Measurements from ENCODE around the gene FAM216B. TPM values are rescaled to one million over a fixed set of nuclear protein-coding genes. Genes with fewer than 3 reads are reported as not detected.
A peak's percentile ranks its signal among the peaks of the same experiment; 100 is the strongest.
"Not testable (repeated sequence)": the region's sequence is repeated elsewhere in the genome, so short reads cannot be mapped to it uniquely, and the experiment has no call there.

FAM216B gene
- total RNA-seq, 1 experiment from 2014 or later = 0.03 TPM

DNA sequence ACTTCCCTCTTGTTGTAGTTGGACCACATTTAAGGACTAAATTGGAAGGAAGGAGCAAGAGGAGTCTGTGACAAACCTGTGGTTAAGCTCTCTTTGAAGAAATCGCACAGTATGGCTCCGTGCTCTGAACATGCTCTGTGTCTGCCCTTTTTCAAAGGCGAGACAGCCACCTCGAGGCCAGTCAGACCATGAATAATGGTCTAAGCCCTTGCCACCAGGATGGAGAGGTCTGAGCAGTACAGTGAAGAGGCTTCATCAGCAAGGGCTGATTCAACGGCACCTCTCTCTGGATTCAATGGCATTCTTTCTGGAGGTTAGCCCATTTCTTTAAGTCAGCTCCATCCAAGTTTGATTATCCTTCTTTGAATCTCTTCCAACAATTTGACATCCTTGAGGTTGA lies 30.9 kb downstream of the FAM216B start:
- peak; percentile 21 for DNase-seq (ENCODE audit: low read depth, low spot score)
- in situ Hi-C loops (cut with HindIII; ENCODE audit: low pct_unique_long_range_greater_than_20kb, low sequenced_read_pairs) = no loop called here

DNA sequence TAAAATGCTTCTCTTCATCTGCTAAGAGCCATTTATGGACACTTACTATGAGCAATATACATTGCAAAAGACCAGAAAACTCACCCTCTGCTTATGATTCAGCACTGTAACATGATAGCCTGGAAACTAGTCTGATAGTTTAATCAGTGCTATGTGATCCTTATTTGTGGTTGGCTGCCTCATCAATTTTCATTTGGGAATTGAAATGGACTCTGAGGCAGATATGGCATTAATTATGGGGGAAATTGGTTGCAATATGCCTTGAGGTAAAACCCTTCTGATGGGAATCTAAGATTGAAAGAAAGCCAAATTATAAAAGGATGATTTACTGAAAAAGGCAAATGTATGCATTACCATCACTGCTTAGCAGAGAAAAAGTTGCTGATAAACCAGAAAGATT lies 33.5 kb downstream of the FAM216B start:
- DNase-seq (ENCODE audit: low read depth, low spot score) = no peak
- in situ Hi-C loops (cut with HindIII; ENCODE audit: low pct_unique_long_range_greater_than_20kb, low sequenced_read_pairs) = no loop called here

DNA sequence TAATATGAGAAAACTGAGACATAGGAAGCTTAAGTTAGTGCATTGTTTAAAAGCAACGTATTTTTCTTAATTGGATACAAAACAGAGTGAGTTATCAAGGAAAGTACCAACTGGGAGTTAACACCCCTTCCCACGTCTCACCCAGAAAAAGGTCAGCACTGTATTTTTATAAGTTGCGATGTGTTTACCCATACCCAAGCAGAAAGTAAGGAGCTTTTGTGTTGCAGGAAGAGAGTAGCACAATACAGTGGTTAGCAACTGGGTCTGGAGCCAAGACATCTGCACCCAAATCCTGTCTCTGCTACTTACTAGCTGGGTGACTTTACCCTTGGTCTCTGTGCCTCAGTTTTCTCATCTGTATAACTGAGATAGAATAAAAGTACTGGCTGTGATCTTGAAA lies 34.3 kb downstream of the FAM216B start:
- no peak for DNase-seq (ENCODE audit: low read depth, low spot score)
- in situ Hi-C loops (cut with HindIII; ENCODE audit: low pct_unique_long_range_greater_than_20kb, low sequenced_read_pairs) = no loop called here

GRCh38 chr13:42816538-42816937 lies 35.2 kb downstream of the FAM216B start:
- DNase-seq (ENCODE audit: low read depth, low spot score) = no peak
- in situ Hi-C loops (cut with HindIII; ENCODE audit: low pct_unique_long_range_greater_than_20kb, low sequenced_read_pairs) = no loop called here

DNA sequence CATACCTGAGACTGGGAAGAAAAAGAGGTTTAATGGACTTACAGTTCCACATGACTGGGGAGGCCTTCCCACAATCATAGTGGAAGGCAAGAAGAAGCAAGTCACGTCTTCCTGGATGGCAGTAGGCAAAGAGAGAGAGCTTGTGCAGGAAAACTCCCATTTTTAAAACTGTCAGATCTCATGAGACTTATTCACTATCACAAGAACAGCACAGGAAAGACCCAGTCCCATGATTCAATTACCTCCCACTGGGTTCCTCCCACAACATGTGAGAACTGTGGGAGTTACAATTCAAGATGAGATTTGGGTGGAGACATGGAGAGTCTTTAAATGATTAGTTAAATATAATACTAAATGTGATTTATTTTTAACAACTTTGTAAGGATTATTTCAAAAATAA lies 38.3 kb downstream of the FAM216B start:
- DNase-seq (ENCODE audit: low read depth, low spot score) = peak; percentile 39
- in situ Hi-C loops (cut with HindIII; ENCODE audit: low pct_unique_long_range_greater_than_20kb, low sequenced_read_pairs) = not testable (repeated sequence)

DNA sequence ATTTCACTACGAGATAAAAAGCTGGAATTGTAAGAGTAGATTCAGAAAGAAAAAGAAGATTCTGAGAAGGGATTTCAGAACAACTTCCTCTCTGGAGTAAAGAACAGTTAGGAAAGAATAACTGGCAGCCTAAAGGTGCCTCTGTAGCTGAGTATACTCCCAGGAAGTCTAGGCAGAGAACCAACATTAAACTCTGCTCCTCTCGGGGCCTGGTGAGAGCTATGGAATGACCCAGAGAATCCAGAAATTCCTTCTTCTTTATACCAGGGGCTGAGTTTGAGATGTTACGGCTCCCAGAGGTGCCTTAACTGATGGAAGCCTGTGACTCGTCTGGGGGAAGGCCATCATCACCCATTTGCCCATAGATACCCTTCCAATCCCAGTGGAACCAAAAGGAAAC lies 39.1 kb downstream of the FAM216B start:
- DNase-seq (ENCODE audit: low read depth, low spot score) = no peak
- in situ Hi-C loops (cut with HindIII; ENCODE audit: low pct_unique_long_range_greater_than_20kb, low sequenced_read_pairs) = no loop called here

DNA sequence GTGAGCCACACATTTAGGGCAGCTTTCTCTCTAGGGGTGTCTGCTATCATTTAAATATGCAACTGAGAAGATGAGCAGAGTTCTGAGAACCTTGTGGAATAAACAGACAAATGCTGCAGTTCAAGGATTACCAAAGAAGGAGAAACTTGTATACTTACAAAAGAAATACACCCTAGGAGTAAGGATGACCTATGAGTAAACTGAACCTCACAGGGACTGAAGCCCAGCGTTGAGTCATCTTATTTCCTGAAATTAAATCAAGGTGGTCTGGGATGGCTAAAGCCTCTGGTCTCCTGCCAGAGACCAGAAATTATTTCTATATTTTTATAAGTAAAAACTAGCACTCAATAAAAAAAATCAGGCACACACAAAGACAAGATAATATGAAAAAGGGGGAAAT lies 40.1 kb downstream of the FAM216B start:
- in situ Hi-C loops (cut with HindIII; ENCODE audit: low pct_unique_long_range_greater_than_20kb, low sequenced_read_pairs) = no loop called here
- DNase-seq (ENCODE audit: low read depth, low spot score) = no peak

DNA sequence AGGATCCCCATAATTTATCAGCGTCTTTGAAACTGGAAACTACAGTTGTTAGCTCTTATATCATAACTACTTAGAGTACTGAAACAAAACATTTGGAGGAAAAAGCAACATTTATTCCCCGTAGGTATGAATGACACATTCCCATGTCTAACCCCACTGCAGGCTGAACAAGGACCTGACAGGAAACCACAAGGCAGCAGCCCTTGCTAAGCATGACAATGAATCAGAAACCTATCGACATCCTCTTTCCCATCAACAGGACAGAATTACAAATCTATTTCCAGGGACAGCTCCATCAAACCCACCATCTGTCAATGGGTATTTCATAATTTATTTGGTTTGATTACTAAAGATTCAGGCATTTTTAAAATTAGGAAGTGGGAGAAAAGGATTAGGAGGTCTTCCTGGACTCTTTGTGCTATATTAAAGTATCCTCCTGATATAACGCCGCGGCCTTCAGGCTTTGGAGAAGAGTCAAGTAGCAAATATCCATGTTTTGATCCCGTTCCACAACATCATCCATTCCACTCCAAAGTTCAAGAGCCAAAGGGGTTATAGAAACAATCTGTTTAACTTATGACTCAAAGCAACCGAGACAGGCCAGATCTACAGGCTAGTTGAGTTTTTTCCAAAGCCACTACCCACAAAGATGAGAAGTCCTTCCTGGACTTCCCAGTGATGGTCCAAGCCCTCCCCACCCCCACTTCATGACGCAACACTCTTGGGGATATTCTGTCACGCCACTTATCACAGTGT lies 51.1 kb downstream of the FAM216B start:
- in situ Hi-C loops (cut with HindIII; ENCODE audit: low pct_unique_long_range_greater_than_20kb, low sequenced_read_pairs) = no loop called here
- no peak for DNase-seq (ENCODE audit: low read depth, low spot score)

DNA sequence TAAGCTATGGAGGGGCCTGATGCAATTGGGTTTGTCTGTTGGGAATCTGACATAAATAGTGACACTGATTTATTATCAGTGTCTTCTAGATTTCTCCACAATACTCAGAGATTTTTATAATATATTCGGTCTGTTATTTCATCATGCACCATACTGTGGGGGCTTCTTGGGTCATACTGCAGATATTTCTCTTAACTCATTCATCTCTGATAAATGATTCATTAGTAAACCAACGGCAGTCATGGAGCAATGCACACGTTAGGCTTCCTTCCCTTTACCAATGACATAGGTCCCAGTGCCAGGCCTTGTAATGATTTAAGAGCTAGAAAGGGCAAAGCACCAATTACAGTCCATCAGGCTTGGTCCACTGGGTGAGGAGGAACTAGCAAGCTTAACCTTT lies 53.6 kb downstream of the FAM216B start:
- in situ Hi-C loops (cut with HindIII; ENCODE audit: low pct_unique_long_range_greater_than_20kb, low sequenced_read_pairs) = no loop called here
- no peak for DNase-seq (ENCODE audit: low read depth, low spot score)

DNA sequence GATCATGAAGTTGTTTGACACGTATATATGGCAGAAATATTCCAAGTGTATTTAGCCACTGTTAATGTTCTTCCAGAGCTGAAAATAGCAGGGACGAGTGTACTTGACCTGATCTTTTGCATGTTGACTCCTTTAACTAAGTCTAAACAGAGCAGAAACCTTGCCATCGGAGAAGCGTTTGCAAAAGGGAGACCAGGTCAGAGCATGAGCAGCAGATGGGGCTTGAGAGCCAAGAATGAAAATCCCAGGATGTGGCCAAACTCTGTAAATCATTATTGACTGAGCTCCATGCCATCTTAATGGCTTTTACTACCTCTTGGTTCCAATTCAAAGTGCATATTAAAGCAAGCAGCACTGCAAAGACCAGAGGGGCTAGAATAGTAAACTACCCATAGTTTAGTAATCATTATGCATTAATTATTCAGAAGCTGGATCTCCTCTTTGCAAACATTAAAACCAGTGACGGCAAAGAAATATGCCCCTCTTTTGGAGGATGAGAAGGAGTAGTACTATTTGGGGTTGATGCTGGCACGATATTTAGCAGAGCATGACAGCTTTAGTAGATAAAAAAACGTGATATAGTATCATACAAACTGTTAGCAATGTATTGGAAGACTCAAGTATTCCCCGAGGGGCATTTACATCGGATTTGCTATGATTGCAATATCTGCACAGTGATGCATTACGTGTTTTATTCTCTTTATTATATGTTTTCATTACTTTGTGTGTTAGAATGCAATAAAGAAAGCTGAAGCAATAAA lies 55.7 kb downstream of the FAM216B start:
- DNase-seq (ENCODE audit: low read depth, low spot score) = peak; percentile 61

More for the DNA sequence above, 55.7 kb downstream of the FAM216B start:
- in situ Hi-C loops (cut with HindIII; ENCODE audit: low pct_unique_long_range_greater_than_20kb, low sequenced_read_pairs) = no loop called here

Other genes with a start within 250 kb of the FAM216B start
- gene TNFSF11, start 207.4 kb upstream of the FAM216B start, total RNA-seq (2014; rRNA removed; shearing (Covaris generic)) = not detected in 2 replicates
- not detected in 2 replicates for gene EPSTI1, start 210.7 kb downstream of the FAM216B start, total RNA-seq (2014; rRNA removed; shearing (Covaris generic))
- gene DNAJC15, start 242.0 kb downstream of the FAM216B start, total RNA-seq (2014; rRNA removed; shearing (Covaris generic)) = 33.2 and 43.8 TPM in 2 replicates